ENCODE measurements around the gene MYH14.

DNA sequence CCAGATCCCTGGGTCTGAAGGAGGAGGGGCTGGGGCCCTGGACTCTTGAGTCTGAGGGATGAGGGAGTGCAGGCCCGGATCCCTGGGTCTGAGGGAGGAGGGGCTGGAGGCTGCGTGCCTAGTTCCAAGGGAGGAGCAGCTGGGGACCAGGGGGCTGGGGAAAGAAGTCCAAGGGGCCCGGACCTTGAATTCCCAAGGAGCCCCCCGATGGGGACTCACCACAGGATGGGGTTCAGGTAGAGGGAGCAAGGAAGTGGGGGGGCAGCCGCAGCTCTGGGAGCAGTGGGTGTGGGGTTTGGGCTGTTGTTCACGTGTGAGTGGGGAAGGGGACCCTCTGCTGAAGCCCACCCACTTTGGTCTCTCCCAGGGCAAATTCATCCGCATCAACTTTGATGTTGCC is 23.1 kb downstream of the MYH14 start:
- TF ChIP-seq CHD2 (IDR thresholded peaks at IDR 0.05; ENCODE audit: low read depth, low read length) = no peak
- TF ChIP-seq, protein P1, sequence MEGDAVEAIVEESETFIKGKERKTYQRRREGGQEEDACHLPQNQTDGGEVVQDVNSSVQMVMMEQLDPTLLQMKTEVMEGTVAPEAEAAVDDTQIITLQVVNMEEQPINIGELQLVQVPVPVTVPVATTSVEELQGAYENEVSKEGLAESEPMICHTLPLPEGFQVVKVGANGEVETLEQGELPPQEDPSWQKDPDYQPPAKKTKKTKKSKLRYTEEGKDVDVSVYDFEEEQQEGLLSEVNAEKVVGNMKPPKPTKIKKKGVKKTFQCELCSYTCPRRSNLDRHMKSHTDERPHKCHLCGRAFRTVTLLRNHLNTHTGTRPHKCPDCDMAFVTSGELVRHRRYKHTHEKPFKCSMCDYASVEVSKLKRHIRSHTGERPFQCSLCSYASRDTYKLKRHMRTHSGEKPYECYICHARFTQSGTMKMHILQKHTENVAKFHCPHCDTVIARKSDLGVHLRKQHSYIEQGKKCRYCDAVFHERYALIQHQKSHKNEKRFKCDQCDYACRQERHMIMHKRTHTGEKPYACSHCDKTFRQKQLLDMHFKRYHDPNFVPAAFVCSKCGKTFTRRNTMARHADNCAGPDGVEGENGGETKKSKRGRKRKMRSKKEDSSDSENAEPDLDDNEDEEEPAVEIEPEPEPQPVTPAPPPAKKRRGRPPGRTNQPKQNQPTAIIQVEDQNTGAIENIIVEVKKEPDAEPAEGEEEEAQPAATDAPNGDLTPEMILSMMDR (IDR thresholded peaks at IDR 0.05 in 2 of 3, conservative IDR thresholded peaks at IDR 0.05 in 1 of 3; ENCODE audit: insufficient read depth in 2 of 3, low read depth in 1 of 3, low read length in 3 of 3) = no peak
- TF ChIP-seq, protein P2, sequence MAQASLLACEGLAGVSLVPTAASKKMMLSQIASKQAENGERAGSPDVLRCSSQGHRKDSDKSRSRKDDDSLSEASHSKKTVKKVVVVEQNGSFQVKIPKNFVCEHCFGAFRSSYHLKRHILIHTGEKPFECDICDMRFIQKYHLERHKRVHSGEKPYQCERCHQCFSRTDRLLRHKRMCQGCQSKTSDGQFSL (CRISPR knock-in tag; IDR thresholded peaks at IDR 0.05) = no peak
- TF ChIP-seq, protein P2 (tag; IDR thresholded peaks at IDR 0.05) = no peak
- TF ChIP-seq GTF2A2 (tag; IDR thresholded peaks at IDR 0.05) = no peak
- no peak for TF ChIP-seq ESRRA (IDR thresholded peaks at IDR 0.05; ENCODE audit: borderline replicate concordance, low read depth)

All from K562 (cell line).